HG02840 (cell line): ENCODE results near the gene CHST15.

ENCODE experiments used
- ATAC-seq: cut with Tn5 transposase; IDR thresholded peaks from one replicate; pipeline ENCODE4 v1.9.1; 2021; ENCODE audit warnings: mild to moderate bottlenecking, moderate library complexity, moderate number of reproducible peaks; ENCODE audit not compliant: unreplicated experiment, low FRiP score

Gene CHST15

GRCh38 chr10:124016804-124017375 lies 76.5 kb downstream of the CHST15 start:
- no peak for ATAC-seq

- ATAC-seq, result no peak
Measured at GRCh38 chr10:124015991-124016390, 77.4 kb downstream of the CHST15 start.

- ATAC-seq, result no peak
Measured at GRCh38 chr10:124014416-124015154, 78.8 kb downstream of the CHST15 start.

GRCh38 chr10:124013916-124014315 lies 79.5 kb downstream of the CHST15 start:
- no peak for ATAC-seq

GRCh38 chr10:124012991-124013390 lies 80.4 kb downstream of the CHST15 start:
- no peak for ATAC-seq

- ATAC-seq, result no peak
Measured at GRCh38 chr10:124012583-124012982, 80.8 kb downstream of the CHST15 start.

GRCh38 chr10:124012066-124012465 lies 81.3 kb downstream of the CHST15 start:
- no peak for ATAC-seq

- ATAC-seq, result no peak
Measured at GRCh38 chr10:124011464-124011863, 81.9 kb downstream of the CHST15 start.

- ATAC-seq, result no peak
Measured at GRCh38 chr10:124010563-124011131, 82.8 kb downstream of the CHST15 start.

GRCh38 chr10:124010024-124010423 lies 83.4 kb downstream of the CHST15 start:
- ATAC-seq, result no peak

GRCh38 chr10:124009231-124010015 lies 84.0 kb downstream of the CHST15 start:
- no peak for ATAC-seq

GRCh38 chr10:124008681-124009080 lies 84.7 kb downstream of the CHST15 start:
- no peak for ATAC-seq

- no peak for ATAC-seq
Measured at GRCh38 chr10:124008187-124008586, 85.2 kb downstream of the CHST15 start.

- ATAC-seq, result no peak
Measured at GRCh38 chr10:124007773-124008145, 85.6 kb downstream of the CHST15 start.

GRCh38 chr10:124007102-124007772 lies 86.2 kb downstream of the CHST15 start:
- no peak for ATAC-seq

- ATAC-seq, result no peak
Measured at GRCh38 chr10:124006526-124006925, 86.9 kb downstream of the CHST15 start.

GRCh38 chr10:124005991-124006392 lies 87.4 kb downstream of the CHST15 start:
- no peak for ATAC-seq

GRCh38 chr10:124005091-124005490 lies 88.3 kb downstream of the CHST15 start:
- ATAC-seq, result no peak

- ATAC-seq, result no peak
Measured at GRCh38 chr10:124004663-124005004, 88.8 kb downstream of the CHST15 start.

GRCh38 chr10:124003871-124004662 lies 89.3 kb downstream of the CHST15 start:
- ATAC-seq, result no peak
